Measurements from ENCODE around the gene PLXND1.

PLXND1 gene

DNA sequence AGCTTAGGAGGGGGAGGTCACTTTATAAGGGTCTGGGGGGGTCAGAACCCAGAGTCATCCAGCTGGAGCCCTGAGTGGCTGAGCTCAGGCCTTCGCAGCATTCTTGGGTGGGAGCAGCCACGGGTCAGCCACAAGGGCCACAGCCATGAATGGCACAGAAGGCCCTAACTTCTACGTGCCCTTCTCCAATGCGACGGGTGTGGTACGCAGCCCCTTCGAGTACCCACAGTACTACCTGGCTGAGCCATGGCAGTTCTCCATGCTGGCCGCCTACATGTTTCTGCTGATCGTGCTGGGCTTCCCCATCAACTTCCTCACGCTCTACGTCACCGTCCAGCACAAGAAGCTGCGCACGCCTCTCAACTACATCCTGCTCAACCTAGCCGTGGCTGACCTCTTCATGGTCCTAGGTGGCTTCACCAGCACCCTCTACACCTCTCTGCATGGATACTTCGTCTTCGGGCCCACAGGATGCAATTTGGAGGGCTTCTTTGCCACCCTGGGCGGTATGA is 77.8 kb downstream of the PLXND1 start, which contains the start of gene RHO:
Gene RHO (plus strand): TSS at position 51 of the 512 bp plus-strand sequence. CDS start 95 bp downstream, at position 146.
- no peaks in the 10 kb centered on the region for H3K36me3 ChIP-seq

DNA sequence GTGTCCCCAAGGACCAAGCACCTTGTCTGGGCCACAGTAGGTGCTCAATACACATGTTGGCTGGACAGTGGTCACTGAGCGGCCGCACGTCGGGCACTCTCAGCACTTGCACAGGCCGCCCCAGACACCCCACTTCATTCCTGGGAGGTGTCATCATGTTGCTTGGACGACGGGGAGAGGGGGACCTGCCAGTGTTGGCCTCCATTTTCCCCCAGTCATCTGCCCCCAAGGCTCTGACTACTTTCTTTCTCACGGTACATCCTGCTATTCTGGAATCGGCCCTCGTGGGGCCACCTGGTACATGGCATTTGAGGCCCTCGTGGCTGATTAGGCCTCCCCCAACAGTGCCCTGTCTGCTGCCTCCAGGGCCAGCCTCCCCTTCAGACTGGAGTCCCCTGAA is 79.2 kb downstream of the PLXND1 start:
- Histone ChIP-seq H3K9ac (no peak overlapping the region), H3K36me3 (no peaks in the 10 kb centered on the region), H3K4me1 (peaks cover 15% of the 10 kb centered on the region), H3K27ac (no peak overlapping the region), H3K4me2 (no peak overlapping the region), H4K20me1 (no peaks in the 10 kb centered on the region), H3K27me3 (no peaks in the 10 kb centered on the region), H3K9me3 (no peaks in the 10 kb centered on the region), H3K4me3 (no peak overlapping the region)
- no peak for TF ChIP-seq Cebpa-rat (IDR thresholded peaks at IDR 0.05)

More for the DNA sequence above, 77.8 kb downstream of the PLXND1 start, which contains the start of gene RHO:
- Histone ChIP-seq H3K4me3 (no peak within 1 kb of the TSS), H3K27ac (no peak within 1 kb of the TSS), H3K9me3 (no peaks in the 10 kb centered on the region), H3K27me3 (no peaks in the 10 kb centered on the region), H4K20me1 (no peaks in the 10 kb centered on the region), H3K4me2 (no peak within 1 kb of the TSS), H3K9ac (no peak within 1 kb of the TSS), H3K4me1 (peaks cover 8% of the 10 kb centered on the region)
- TF ChIP-seq Cebpa-rat (IDR thresholded peaks at IDR 0.05), result no peak

DNA sequence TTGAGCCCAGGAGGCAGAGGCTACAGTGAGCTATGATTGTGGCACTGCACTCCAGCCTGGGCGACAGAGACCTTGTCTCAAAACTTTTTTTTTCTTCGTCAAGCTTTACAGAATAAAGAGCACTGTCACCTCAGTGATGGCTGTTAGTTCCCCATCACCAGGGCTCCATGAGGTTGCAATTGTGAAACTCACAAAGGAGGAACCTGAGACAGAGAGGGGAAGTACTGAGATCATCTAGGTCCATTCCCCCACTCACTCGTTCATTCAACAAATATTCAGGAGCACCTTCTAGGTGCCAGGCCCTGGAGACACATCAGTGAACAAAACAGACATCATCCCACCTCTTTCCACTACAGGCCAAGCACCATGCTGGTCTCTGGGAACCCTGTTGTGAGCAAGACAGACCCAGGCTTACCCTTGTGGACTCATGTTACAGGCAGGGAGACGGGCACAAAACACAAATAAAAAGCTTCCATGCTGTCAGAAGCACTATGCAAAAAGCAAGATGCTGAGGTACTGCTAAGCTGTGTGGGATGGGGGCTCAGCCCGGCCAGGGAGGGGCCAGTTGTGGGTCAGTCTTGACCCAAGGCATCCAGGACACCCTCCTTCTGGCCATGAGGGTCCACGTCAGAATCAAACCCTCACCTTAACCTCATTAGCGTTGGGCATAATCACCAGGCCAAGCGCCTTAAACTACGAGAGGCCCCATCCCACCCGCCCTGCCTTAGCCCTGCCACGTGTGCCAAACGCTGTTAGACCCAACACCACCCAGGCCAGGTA is 80.2 kb downstream of the PLXND1 start:
- no peak overlapping the region for H3K27ac ChIP-seq
- H3K4me3 ChIP-seq, result no peak overlapping the region
- no peak overlapping the region for H3K9ac ChIP-seq
- H3K36me3 ChIP-seq, result no peaks in the 10 kb centered on the region
- no peak for TF ChIP-seq Cebpa-rat (IDR thresholded peaks at IDR 0.05)
- H3K4me2 ChIP-seq, result no peak overlapping the region
- peaks cover 15% of the 10 kb centered on the region for H3K4me1 ChIP-seq
- no peaks in the 10 kb centered on the region for H4K20me1 ChIP-seq
- no peaks in the 10 kb centered on the region for H3K27me3 ChIP-seq
- no peaks in the 10 kb centered on the region for H3K9me3 ChIP-seq

DNA sequence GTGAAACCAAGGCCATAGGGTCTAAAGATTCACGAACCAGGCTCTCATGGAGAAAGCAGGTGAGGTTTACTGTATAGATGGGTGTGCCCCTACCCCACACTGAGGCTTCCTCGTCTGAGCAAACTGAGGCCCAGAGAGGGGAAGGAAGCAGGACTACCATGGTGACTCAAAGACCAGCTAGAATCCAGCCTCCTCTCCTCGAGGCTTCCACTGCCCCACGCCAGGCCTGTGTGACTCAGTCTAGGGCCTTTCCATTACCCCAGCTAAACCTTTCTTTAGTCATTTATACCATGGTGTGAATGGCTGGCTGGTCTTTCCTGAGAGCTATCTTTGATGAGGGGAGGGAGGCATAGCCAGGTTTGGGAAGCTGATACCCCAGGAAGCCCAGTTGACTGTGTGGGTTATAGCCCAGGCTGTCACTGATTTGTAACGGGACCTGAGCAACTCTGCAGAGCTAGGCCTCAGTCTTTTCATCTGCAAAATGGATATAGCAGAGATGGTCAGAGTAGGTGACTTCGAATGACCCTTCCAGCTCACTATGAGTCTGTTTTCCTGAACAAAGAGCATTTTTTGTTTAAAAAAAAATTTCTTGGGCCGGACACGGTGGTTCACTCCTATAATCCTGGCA is 81.0 kb downstream of the PLXND1 start:
- Histone ChIP-seq H4K20me1 (no peaks in the 10 kb centered on the region), H3K4me3 (no peak overlapping the region), H3K36me3 (no peaks in the 10 kb centered on the region), H3K4me1 (peaks cover 15% of the 10 kb centered on the region), H3K4me2 (no peak overlapping the region), H3K27ac (no peak overlapping the region), H3K9me3 (no peaks in the 10 kb centered on the region), H3K27me3 (no peaks in the 10 kb centered on the region), H3K9ac (no peak overlapping the region)
- no peak for TF ChIP-seq Cebpa-rat (IDR thresholded peaks at IDR 0.05)

DNA sequence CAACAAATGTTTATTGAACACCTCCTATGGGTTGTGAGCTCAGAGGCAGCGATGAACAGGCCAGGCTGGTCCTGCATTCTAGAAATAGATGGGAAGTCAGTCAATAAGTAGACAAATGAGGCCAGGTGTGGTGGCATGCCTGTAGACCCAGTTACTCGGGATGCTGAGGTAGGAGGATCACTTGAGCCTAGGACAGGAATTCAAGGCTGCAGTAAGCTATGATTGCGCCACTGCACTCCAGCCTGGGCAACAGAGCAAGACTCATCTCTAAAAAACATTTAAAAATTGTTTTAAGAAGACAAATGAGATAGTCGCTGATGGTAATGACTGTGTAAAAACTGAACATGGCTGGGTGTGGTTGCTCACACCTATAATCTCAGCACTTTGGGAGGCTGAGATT is 82.4 kb downstream of the PLXND1 start:
- no peak for TF ChIP-seq Cebpa-rat (IDR thresholded peaks at IDR 0.05)

DNA sequence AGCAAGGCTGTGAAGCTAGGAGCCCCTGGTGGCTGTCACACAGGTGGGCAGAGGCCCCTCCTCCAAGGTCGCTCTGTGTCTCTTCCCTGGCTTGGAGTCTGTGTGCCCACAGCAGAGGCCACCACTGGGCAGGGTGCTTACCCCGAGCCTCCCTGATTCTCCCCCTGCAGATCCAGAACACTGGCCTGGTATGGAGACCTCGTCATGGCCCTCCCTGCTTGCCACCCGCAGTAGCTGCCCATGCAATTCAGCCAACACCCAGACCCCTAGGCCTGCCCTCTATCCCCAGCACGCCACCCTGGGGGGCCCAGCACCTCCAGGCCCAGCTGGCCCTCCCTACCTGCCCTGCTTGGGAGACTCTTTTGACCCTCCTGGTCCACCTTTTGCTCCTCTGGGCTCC is 83.5 kb downstream of the PLXND1 start:
- Histone ChIP-seq H3K9me3 (no peaks in the 10 kb centered on the region), H4K20me1 (no peaks in the 10 kb centered on the region), H3K4me3 (no peak overlapping the region), H3K4me2 (peak overlapping the region; percentile 36; the same call in 1 of the 2 replicates), H3K4me1 (peaks cover 24% of the 10 kb centered on the region), H3K9ac (no peak overlapping the region), H3K36me3 (peaks cover 16% of the 10 kb centered on the region; the same call in 1 of the 2 replicates), H3K27ac (no peak overlapping the region), H3K27me3 (no peaks in the 10 kb centered on the region)
- no peak for TF ChIP-seq Cebpa-rat (IDR thresholded peaks at IDR 0.05)

More for the DNA sequence above, 82.4 kb downstream of the PLXND1 start:
- Histone ChIP-seq H3K9ac (no peak overlapping the region), H3K4me1 (peaks cover 21% of the 10 kb centered on the region), H3K4me3 (no peak overlapping the region), H3K36me3 (peaks cover 6% of the 10 kb centered on the region; the same call in 1 of the 2 replicates), H3K9me3 (no peaks in the 10 kb centered on the region), H3K27me3 (no peaks in the 10 kb centered on the region), H3K4me2 (no peak overlapping the region), H4K20me1 (no peaks in the 10 kb centered on the region), H3K27ac (no peak overlapping the region)

DNA sequence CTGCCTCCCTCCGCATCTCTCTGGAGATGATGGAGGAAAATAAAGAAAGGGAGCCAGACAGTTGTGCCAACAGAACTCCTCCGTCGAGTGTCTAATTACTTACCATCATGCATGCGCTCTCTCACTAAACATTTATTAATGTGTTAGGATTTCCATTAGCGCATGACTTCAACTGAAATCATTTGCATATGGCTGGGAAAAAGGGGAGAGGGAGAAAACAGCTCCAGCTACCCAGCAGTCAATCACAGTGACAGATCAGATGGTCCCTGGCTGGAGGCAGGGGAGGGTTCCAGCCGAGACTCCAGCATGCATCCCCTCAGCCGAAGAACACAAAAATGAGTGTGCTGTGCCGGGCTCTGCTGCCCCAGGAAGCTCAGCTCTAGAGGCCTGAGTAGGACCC is 84.9 kb downstream of the PLXND1 start:
- no peak for TF ChIP-seq Cebpa-rat (IDR thresholded peaks at IDR 0.05)
- H3K4me3 ChIP-seq, result no peak overlapping the region
- no peak overlapping the region for H3K9ac ChIP-seq
- H4K20me1 ChIP-seq, result no peaks in the 10 kb centered on the region
- no peaks in the 10 kb centered on the region for H3K9me3 ChIP-seq
- no peak overlapping the region for H3K27ac ChIP-seq
- no peak overlapping the region for H3K4me2 ChIP-seq
- peaks cover 24% of the 10 kb centered on the region for H3K4me1 ChIP-seq
- peaks cover 26% of the 10 kb centered on the region; the same call in 1 of the 2 replicates for H3K36me3 ChIP-seq
- H3K27me3 ChIP-seq, result no peaks in the 10 kb centered on the region

DNA sequence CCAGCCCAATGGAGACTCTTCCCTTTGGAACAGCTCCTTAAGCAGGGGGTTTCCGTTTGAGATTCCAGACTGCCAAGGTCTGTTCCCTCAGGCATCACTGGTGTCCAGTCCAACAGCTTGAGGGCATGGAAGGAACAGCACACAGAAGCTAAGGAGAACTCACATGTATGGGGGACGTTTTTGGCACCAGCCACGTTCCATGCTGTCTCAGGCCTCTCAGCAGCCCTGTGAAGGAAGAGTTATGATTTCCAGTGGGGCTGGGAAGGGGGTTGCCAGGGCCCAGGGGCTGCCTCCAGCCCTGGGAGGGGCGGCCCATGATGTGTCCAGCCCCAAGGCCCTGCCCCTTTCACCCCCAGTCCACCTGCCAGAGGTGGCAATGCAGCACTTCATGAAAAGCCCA is 85.5 kb downstream of the PLXND1 start:
- peaks cover 33% of the 10 kb centered on the region; the same call in 1 of the 2 replicates for H3K36me3 ChIP-seq
- H4K20me1 ChIP-seq, result no peaks in the 10 kb centered on the region
- H3K4me1 ChIP-seq, result peaks cover 19% of the 10 kb centered on the region
- no peak overlapping the region for H3K27ac ChIP-seq
- no peak for TF ChIP-seq Cebpa-rat (IDR thresholded peaks at IDR 0.05)
- no peak overlapping the region for H3K4me3 ChIP-seq
- H3K9me3 ChIP-seq, result no peaks in the 10 kb centered on the region
- no peak overlapping the region for H3K4me2 ChIP-seq
- no peak overlapping the region for H3K9ac ChIP-seq
- H3K27me3 ChIP-seq, result no peaks in the 10 kb centered on the region

DNA sequence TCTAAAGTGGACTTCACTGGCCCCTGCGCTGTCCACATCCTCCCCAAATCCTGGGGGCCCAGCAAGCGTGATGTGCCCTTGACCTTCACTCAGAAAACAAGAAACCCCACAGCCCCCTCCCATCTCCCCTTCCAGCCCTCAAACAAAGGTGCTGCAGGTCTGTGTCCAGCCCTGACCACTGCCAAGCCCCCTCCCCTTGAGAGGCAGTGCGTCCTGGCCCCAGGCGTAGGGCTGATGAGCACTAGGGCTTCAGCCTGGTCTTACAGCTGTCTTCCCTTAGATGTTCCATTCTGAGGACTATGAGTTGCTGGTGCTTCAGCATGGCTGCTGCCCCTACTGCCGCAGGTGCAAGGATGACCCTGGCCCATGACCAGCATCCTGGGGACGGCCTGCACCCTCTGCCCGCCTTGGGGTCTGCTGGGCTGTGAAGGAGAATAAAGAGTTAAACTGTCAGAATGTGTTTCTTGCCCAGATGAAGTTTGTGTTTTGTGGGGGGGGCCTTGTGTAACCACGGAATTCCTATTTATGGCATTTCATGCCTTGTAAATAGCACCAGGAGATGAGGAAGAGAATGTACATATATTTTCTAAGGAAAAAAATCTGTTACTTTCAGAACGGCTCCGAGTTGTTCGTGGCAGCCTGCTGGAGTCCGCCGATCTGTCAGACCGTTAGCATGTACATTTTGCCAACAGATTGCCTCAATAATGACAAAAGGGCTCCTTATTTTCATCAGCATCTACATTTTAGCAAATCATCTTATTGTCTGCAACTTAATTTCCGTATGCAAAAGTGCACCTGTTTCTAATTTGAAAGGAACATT is 86.4 kb downstream of the PLXND1 start:
- Histone ChIP-seq H3K36me3 (peaks cover 37% of the 10 kb centered on the region; the same call in 1 of the 2 replicates), H3K4me2 (no peak overlapping the region), H4K20me1 (no peaks in the 10 kb centered on the region), H3K9ac (no peak overlapping the region), H3K4me3 (no peak overlapping the region), H3K27ac (no peak overlapping the region), H3K4me1 (peaks cover 22% of the 10 kb centered on the region), H3K9me3 (no peaks in the 10 kb centered on the region), H3K27me3 (no peaks in the 10 kb centered on the region)
- no peak for TF ChIP-seq Cebpa-rat (IDR thresholded peaks at IDR 0.05)

Data from BLaER1 (cell line).